ENCODE measurements around the gene PUS10. TPM values are rescaled to one million over a fixed set of nuclear protein-coding genes. Genes with fewer than 3 reads are reported as not detected.

The PUS10 gene
- total and polyA plus RNA-seq, 2 of the 8 experiments (the other 6 are each of a cell fraction or from before 2014, with no cell fraction given) = 1.3 to 3.1 TPM

GRCh38 chr2:60980071-60980815 lies 37.8 kb downstream of the PUS10 start:
- Histone ChIP-seq H3K36me3 (ENCODE audit: control insufficient read depth in 2 of 4, insufficient read depth in 4 of 4, low read length in 3 of 4) (no peaks in the 10 kb centered on the region), H3K4me3 (ENCODE audit: extremely low read depth in 1 of 4, insufficient read depth in 2 of 4, low read depth in 3 of 4, low read length in 4 of 4) (no peak overlapping the region), H3K23ac (ENCODE audit: insufficient read length) (no peak overlapping the region), H4K5ac (ENCODE audit: insufficient read length, low read depth, low read length) (no peak overlapping the region), H3K4ac (replicated peaks; ENCODE audit: insufficient read length, low read depth, low read length) (no peak overlapping the region), H2BK5ac (ENCODE audit: low read depth, low read length) (no peak overlapping the region), H2BK20ac (ENCODE audit: low read length) (no peak overlapping the region), H3K27ac (ENCODE audit: low read depth, low read length) (no peak overlapping the region), H2AFZ (ENCODE audit: low read length) (no peak overlapping the region), H3K14ac (ENCODE audit: insufficient read length) (no peak overlapping the region), H3K27me3 (replicated peaks in 1 of 4; ENCODE audit: control insufficient read depth in 3 of 4, extremely low read depth in 1 of 4, insufficient read depth in 3 of 4, low read length in 3 of 4) (no peaks in the 10 kb centered on the region), H3K79me2 (ENCODE audit: control insufficient read depth in 1 of 2, insufficient read depth in 2 of 2, low read length in 2 of 2) (no peaks in the 10 kb centered on the region), H2BK120ac (replicated peaks; ENCODE audit: low read depth, low read length) (no peak overlapping the region), H4K91ac (replicated peaks; ENCODE audit: insufficient read length, low read length) (no peak overlapping the region), H2BK15ac (ENCODE audit: low read length) (no peak overlapping the region), H4K8ac (ENCODE audit: extremely low read depth, insufficient read depth, low read length) (no peak overlapping the region), H2BK12ac (ENCODE audit: low read depth, low read length) (no peak overlapping the region), H3K79me1 (ENCODE audit: low read depth, low read length) (no peaks in the 10 kb centered on the region), H3K4me1 (replicated peaks in 1 of 4; ENCODE audit: control insufficient read depth in 3 of 4, insufficient read depth in 4 of 4, low read length in 3 of 4) (no peaks in the 10 kb centered on the region), H3K56ac (replicated peaks; ENCODE audit: insufficient read length, low read depth, low read length) (no peak overlapping the region), H3K18ac (ENCODE audit: extremely low read depth, low read length) (no peak overlapping the region), H4K20me1 (replicated peaks in 1 of 2; ENCODE audit: control insufficient read depth in 1 of 2, insufficient read depth in 2 of 2, low read length in 2 of 2) (no peaks in the 10 kb centered on the region), H3K9me3 (ENCODE audit: insufficient read depth in 2 of 2, low read depth in 1 of 2, low read length in 1 of 2) (no peaks in the 10 kb centered on the region), H2AK5ac (ENCODE audit: low read depth, low read length) (no peak overlapping the region), H3K4me2 (ENCODE audit: insufficient read depth in 1 of 2, low read depth in 2 of 2, low read length in 2 of 2) (no peak overlapping the region), H3K23me2 (ENCODE audit: low read depth, low read length) (no peaks in the 10 kb centered on the region), H3K9ac (replicated peaks in 1 of 4; ENCODE audit: extremely low read depth in 1 of 4, low read depth in 3 of 4, low read length in 3 of 4) (no peak overlapping the region)
- DNase-seq (ENCODE audit: low read depth in 1 of 2, low spot score in 2 of 2) (no peak), FAIRE-seq (no peak)
- ChIA-PET POLR2A (ENCODE audit: partially characterized antibody) (no interaction called here), CTCF (ENCODE audit: partially characterized antibody) (no interaction called here)
- TF ChIP-seq RBBP5 (IDR thresholded peaks at IDR 0.05; ENCODE audit: borderline replicate concordance, low read depth, low read length) (no peak), KDM4A (IDR thresholded peaks at IDR 0.05; ENCODE audit: low read depth, low read length, severe bottlenecking) (no peak), ASH2L (IDR thresholded peaks at IDR 0.05; ENCODE audit: low read length) (no peak)
- 88% methylated on average over 3 of the region's 3 CpGs; no CpG with 5 or more reads in 1 of the 2 experiments for WGBS, 2 experiments (ENCODE audit: extremely low coverage in 1 of 2, insufficient coverage in 1 of 2, insufficient read length in 1 of 2, insufficient replicate concordance in 2 of 2, low coverage in 1 of 2, low lambda C conversion rate in 2 of 2, missing lambda C conversion rate in 1 of 2)
